ENCODE data around the gene HNF1A.
"Not testable (repeated sequence)": the region's sequence is repeated elsewhere in the genome, so short reads cannot be mapped to it uniquely, and the experiment has no call there.

HNF1A gene

GRCh38 chr12:121011820-121012219, 33.5 kb downstream of the HNF1A start:
- DNase-seq (ENCODE audit: low read depth), result no peak

- DNase-seq (ENCODE audit: low read depth), result no peak
These were observed 35.4 kb downstream of the HNF1A start for GRCh38 chr12:121013715-121014114.

GRCh38 chr12:121015825-121016766, 37.8 kb downstream of the HNF1A start, which contains the start of gene C12orf43:
C12orf43 (minus strand) TSS chr12:121016487; CDS start chr12:121016474, 13 bp downstream.
- DNase-seq (ENCODE audit: low read depth), result peak; percentile 84

- no peak for DNase-seq (ENCODE audit: low read depth)
These were observed 39.7 kb downstream of the HNF1A start for GRCh38 chr12:121017966-121018491.

- no peak for DNase-seq (ENCODE audit: low read depth)
These were observed 40.7 kb downstream of the HNF1A start for GRCh38 chr12:121018860-121019617.

GRCh38 chr12:121021754-121022153, 43.4 kb downstream of the HNF1A start:
- DNase-seq (ENCODE audit: low read depth), result no peak

GRCh38 chr12:121022713-121023112, 44.4 kb downstream of the HNF1A start:
- DNase-seq (ENCODE audit: low read depth), result no peak

- DNase-seq (ENCODE audit: low read depth), result no peak
These were observed 45.5 kb downstream of the HNF1A start for GRCh38 chr12:121023799-121024198.

GRCh38 chr12:121025442-121026226, 47.3 kb downstream of the HNF1A start:
- no peak for DNase-seq (ENCODE audit: low read depth)

- no peak for DNase-seq (ENCODE audit: low read depth)
These were observed 48.1 kb downstream of the HNF1A start for GRCh38 chr12:121026274-121027045.

- no peak for DNase-seq (ENCODE audit: low read depth)
These were observed 52.4 kb downstream of the HNF1A start for GRCh38 chr12:121030576-121031212.

GRCh38 chr12:121033625-121034349, 55.4 kb downstream of the HNF1A start:
- peak; percentile 30 for DNase-seq (ENCODE audit: low read depth)

- no peak for DNase-seq (ENCODE audit: low read depth)
These were observed 56.4 kb downstream of the HNF1A start for GRCh38 chr12:121034616-121035305.

- DNase-seq (ENCODE audit: low read depth), result peak; percentile 31
These were observed 58.5 kb downstream of the HNF1A start for GRCh38 chr12:121036810-121037326.

- peak; percentile 30 for DNase-seq (ENCODE audit: low read depth)
These were observed 60.7 kb downstream of the HNF1A start, which contains the start of gene OASL for GRCh38 chr12:121038861-121039668. OASL (minus strand) TSS chr12:121039246; CDS start chr12:121038971, 275 bp downstream.

GRCh38 chr12:121043067-121043466, 64.7 kb downstream of the HNF1A start:
- DNase-seq (ENCODE audit: low read depth), result no peak

GRCh38 chr12:121047400-121047799, 69.1 kb downstream of the HNF1A start:
- DNase-seq (ENCODE audit: low read depth), result not testable (repeated sequence)

GRCh38 chr12:121048442-121048841, 70.1 kb downstream of the HNF1A start:
- DNase-seq (ENCODE audit: low read depth), result no peak
